HG02623 (cell line): ENCODE measurements around the gene SLC30A5.

ENCODE experiments used
- ATAC-seq: cut with Tn5 transposase; IDR thresholded peaks from one replicate; pipeline ENCODE4 v1.9.1; 2021; ENCODE audit warnings: moderate library complexity; ENCODE audit not compliant: unreplicated experiment

SLC30A5 gene

GRCh38 chr5:69166686-69167492 lies 73.1 kb downstream of the SLC30A5 start, which contains the start of gene CCNB1:
Gene CCNB1 (plus strand): TSS chr5:69167150. CDS start chr5:69167263, 113 bp downstream.
- peak; percentile 99 for ATAC-seq

- no peak for ATAC-seq
Measured at GRCh38 chr5:69167493-69167855, 73.7 kb downstream of the SLC30A5 start.

- no peak for ATAC-seq
Measured at GRCh38 chr5:69167929-69168328, 74.1 kb downstream of the SLC30A5 start.

GRCh38 chr5:69170495-69170894 lies 76.7 kb downstream of the SLC30A5 start:
- ATAC-seq = no peak

- no peak for ATAC-seq
Measured at GRCh38 chr5:69170969-69171368, 77.2 kb downstream of the SLC30A5 start.
